ENCODE data around the gene RPS26. TPM values are rescaled to one million over a fixed set of nuclear protein-coding genes. Genes with fewer than 3 reads are reported as not detected.

The RPS26 gene
- total and polyA plus RNA-seq, 2 donors (not counting 3 experiments of a cell fraction or from before 2014, with no cell fraction given) = 57.3 to 1,847 TPM

DNA sequence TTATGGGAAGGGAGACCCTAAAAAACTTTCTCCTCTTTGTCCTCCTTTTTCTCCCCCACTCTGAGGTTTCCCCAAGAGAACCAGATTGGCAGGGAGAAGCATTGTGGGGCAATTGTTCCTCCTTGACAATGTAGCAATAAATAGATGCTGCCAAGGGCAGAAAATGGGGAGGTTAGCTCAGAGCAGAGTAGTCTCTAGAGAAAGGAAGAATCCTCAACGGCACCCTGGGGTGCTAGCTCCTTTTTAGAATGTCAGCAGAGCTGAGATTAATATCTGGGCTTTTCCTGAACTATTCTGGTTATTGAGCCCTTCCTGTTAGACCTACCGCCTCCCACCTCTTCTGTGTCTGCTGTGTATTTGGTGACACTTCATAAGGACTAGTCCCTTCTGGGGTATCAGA, 4.6 kb upstream of the RPS26 start:
- no peaks in the 10 kb centered on the region for H3K27me3 ChIP-seq (ENCODE audit: control insufficient read depth in 2 of 2, insufficient read depth in 2 of 2, low read length in 2 of 2)
- intact Hi-C loops (cut with micrococcal nuclease) (no loop called here), dilution Hi-C loops (cut with MboI; ENCODE audit: extremely low pct_ligation_motif_present, low sequenced_read_pairs) (no loop called here)
- no peak overlapping the region for H3K9ac ChIP-seq (replicated peaks; ENCODE audit: extremely low read depth, insufficient read depth, low read length)
- H2AFZ ChIP-seq (ENCODE audit: low read depth, low read length) = no peak overlapping the region
- H3K9me3 ChIP-seq (replicated peaks; ENCODE audit: control insufficient read depth, insufficient read depth, low read length) = no peaks in the 10 kb centered on the region
- DNase-seq (ENCODE audit: low read depth, low spot score) (no peak), FAIRE-seq (no peak)
- H3K9me1 ChIP-seq (replicated peaks; ENCODE audit: control insufficient read depth, extremely low read depth, insufficient read depth, low read length) = no peaks in the 10 kb centered on the region
- CTCF ChIA-PET = interaction anchor here (0.7 to 1.7 kb wide), 4 partner anchors 8 to 41 kb away, joined by 3 to 11 read pairs (median 6); no protein-coding TSS in a partner anchor
- H3K27ac ChIP-seq (ENCODE audit: insufficient read depth, low read depth, low read length) = no peak overlapping the region
- peaks cover 3% of the 10 kb centered on the region for H3K79me2 ChIP-seq (ENCODE audit: control insufficient read depth, insufficient read depth, low read length)
- H3K36me3 ChIP-seq (ENCODE audit: control insufficient read depth in 2 of 2, extremely low read depth in 1 of 2, insufficient read depth in 2 of 2, low read length in 2 of 2) = peaks cover 2 to 9% of the 10 kb centered on the region in 2 experiments
- no TSS peak for BruUV-seq (replicated peaks)
- H4K20me1 ChIP-seq (replicated peaks; ENCODE audit: control insufficient read depth, extremely low read depth, insufficient read depth, low read length) = no peaks in the 10 kb centered on the region
- H3K4me1 ChIP-seq (ENCODE audit: control insufficient read depth, extremely low read depth, insufficient read depth, low read length) = peaks cover 6% of the 10 kb centered on the region
- no peak for TF ChIP-seq FOS (IDR thresholded peaks at IDR 0.05; ENCODE audit: borderline replicate concordance, insufficient read depth, low read length)
- no peak for TF ChIP-seq CTCF (IDR thresholded peaks at IDR 0.05; ENCODE audit: extremely low read depth in 1 of 2, insufficient read depth in 1 of 2, low read depth in 1 of 2, low read length in 2 of 2)
- TF ChIP-seq POLR2AphosphoS5 (IDR thresholded peaks at IDR 0.05; ENCODE audit: insufficient read depth, low read depth, low read length) = no peak
- no peak for TF ChIP-seq MAX (IDR thresholded peaks at IDR 0.05; ENCODE audit: insufficient read depth, insufficient read length)
- TF ChIP-seq POLR2A (IDR thresholded peaks at IDR 0.05; ENCODE audit: low read depth, low read length) = no peak
- TF ChIP-seq MYC (IDR thresholded peaks at IDR 0.05; ENCODE audit: low read depth, low read length) = no peak
- TF ChIP-seq GATA2 (IDR thresholded peaks at IDR 0.05; ENCODE audit: insufficient read depth, insufficient read length, low read depth, low read length) = no peak
- TF ChIP-seq JUN (IDR thresholded peaks at IDR 0.05; ENCODE audit: borderline replicate concordance, insufficient read depth, insufficient read length, low read depth) = no peak
- TF ChIP-seq EZH2 (IDR thresholded peaks at IDR 0.05; ENCODE audit: borderline replicate concordance, low read depth, low read length, severe bottlenecking) = no peak
- POLR2A ChIA-PET = no interaction called here
- H3K4me2 ChIP-seq (ENCODE audit: insufficient read depth, low read length) = no peak overlapping the region
- no peak overlapping the region for H3K4me3 ChIP-seq (replicated peaks in 1 of 3; ENCODE audit: insufficient read depth in 1 of 3, low read depth in 1 of 3, low read length in 3 of 3)

All from endothelial cell of umbilical vein (primary cell).